ENCODE measurements around the gene CATSPER2.
"Not testable (repeated sequence)": the region's sequence is repeated elsewhere in the genome, so short reads cannot be mapped to it uniquely, and the experiment has no call there.

The CATSPER2 gene

GRCh38 chr15:43625106-43625505 lies 23.5 kb downstream of the CATSPER2 start:
- no peak for DNase-seq (ENCODE audit: low read depth)

GRCh38 chr15:43622068-43622799 lies 26.4 kb downstream of the CATSPER2 start:
- DNase-seq (ENCODE audit: low read depth); H3K4me3 ChIP-seq (ENCODE audit: low read depth, low read length): not testable (repeated sequence)

More at GRCh38 chr15:43625106-43625505, 23.5 kb downstream of the CATSPER2 start:
- H3K4me3 ChIP-seq (ENCODE audit: low read depth, low read length), result no peak overlapping the region
- TF ChIP-seq CTCF (IDR thresholded peaks at IDR 0.05; ENCODE audit: insufficient read depth, low read depth, low read length, missing control alignments), result no peak

GRCh38 chr15:43618700-43619099 lies 29.9 kb downstream of the CATSPER2 start, which contains the start of gene STRC:
STRC (minus strand) TSS chr15:43618800; CDS start chr15:43618722, 78 bp downstream.
- not testable (repeated sequence) for H3K4me3 ChIP-seq (ENCODE audit: low read depth, low read length); DNase-seq (ENCODE audit: low read depth)

GRCh38 chr15:43617750-43618149 lies 30.9 kb downstream of the CATSPER2 start:
- not testable (repeated sequence) for DNase-seq (ENCODE audit: low read depth)

GRCh38 chr15:43602233-43602632 lies 46.4 kb downstream of the CATSPER2 start:
- H3K4me3 ChIP-seq (ENCODE audit: low read depth, low read length); DNase-seq (ENCODE audit: low read depth): not testable (repeated sequence)

More at GRCh38 chr15:43617750-43618149, 30.9 kb downstream of the CATSPER2 start:
- not testable (repeated sequence) for H3K4me3 ChIP-seq (ENCODE audit: low read depth, low read length)

GRCh38 chr15:43600200-43600599 lies 48.4 kb downstream of the CATSPER2 start:
- not testable (repeated sequence) for H3K4me3 ChIP-seq (ENCODE audit: low read depth, low read length); DNase-seq (ENCODE audit: low read depth)

- H3K4me3 ChIP-seq (ENCODE audit: low read depth, low read length), result not testable (repeated sequence)
Observed at GRCh38 chr15:43599131-43599530, 49.5 kb downstream of the CATSPER2 start.

GRCh38 chr15:43593328-43594190 lies 55.1 kb downstream of the CATSPER2 start, which contains the start of gene CKMT1B:
CKMT1B (plus strand) TSS chr15:43594027; CDS start chr15:43594219, 192 bp downstream.
- not testable (repeated sequence) for DNase-seq (ENCODE audit: low read depth)

More at GRCh38 chr15:43599131-43599530, 49.5 kb downstream of the CATSPER2 start:
- DNase-seq (ENCODE audit: low read depth), result not testable (repeated sequence)

GRCh38 chr15:43592841-43593240 lies 55.8 kb downstream of the CATSPER2 start:
- DNase-seq (ENCODE audit: low read depth); H3K4me3 ChIP-seq (ENCODE audit: low read depth, low read length): not testable (repeated sequence)

More at GRCh38 chr15:43593328-43594190, 55.1 kb downstream of the CATSPER2 start, which contains the start of gene CKMT1B:
- not testable (repeated sequence) for H3K4me3 ChIP-seq (ENCODE audit: low read depth, low read length)

GRCh38 chr15:43589778-43590466 lies 58.7 kb downstream of the CATSPER2 start, which contains the start of gene PPIP5K1:
PPIP5K1 (minus strand) TSS chr15:43590208; CDS start chr15:43584504, 5,704 bp downstream.
- DNase-seq (ENCODE audit: low read depth); H3K4me3 ChIP-seq (ENCODE audit: low read depth, low read length): not testable (repeated sequence)
